Measurements from ENCODE around the gene B4GALT2.

GRCh38 chr1:43981636-43982035, 2.6 kb downstream of the B4GALT2 start:
- TF ChIP-seq POLR2A (IDR thresholded peaks at IDR 0.05), result no peak
- no peak for TF ChIP-seq CTCF (IDR thresholded peaks at IDR 0.05)

All from Peyer's patch (tissue), 4 donors.